IPS-15b (cell line): ENCODE data around the gene DNM3.

Experiments
- H3K27me3 ChIP-seq: one replicate; pipeline ENCODE4 v1.6.1; 2013; ENCODE audit warnings: low read length; ENCODE audit not compliant: control insufficient read depth, insufficient read depth
- H3K36me3 ChIP-seq: one replicate; pipeline ENCODE4 v1.6.1; 2013; ENCODE audit warnings: low read length; ENCODE audit not compliant: control insufficient read depth, insufficient read depth
- H3K4me1 ChIP-seq: one replicate; pipeline ENCODE4 v1.6.1; 2013; ENCODE audit warnings: mild to moderate bottlenecking, low read length; ENCODE audit not compliant: control insufficient read depth, insufficient read depth
- H3K4me3 ChIP-seq: one replicate; pipeline ENCODE4 v1.5.1; 2013; ENCODE audit warnings: low read depth, low read length
- H3K9ac ChIP-seq: one replicate; pipeline ENCODE4 v1.6.1; 2013; ENCODE audit warnings: low read depth, mild to moderate bottlenecking, low read length
- H3K9me3 ChIP-seq: one replicate; pipeline ENCODE4 v1.6.1; 2013; ENCODE audit warnings: mild to moderate bottlenecking, low read length; ENCODE audit not compliant: control insufficient read depth, insufficient read depth

The DNM3 gene

DNA sequence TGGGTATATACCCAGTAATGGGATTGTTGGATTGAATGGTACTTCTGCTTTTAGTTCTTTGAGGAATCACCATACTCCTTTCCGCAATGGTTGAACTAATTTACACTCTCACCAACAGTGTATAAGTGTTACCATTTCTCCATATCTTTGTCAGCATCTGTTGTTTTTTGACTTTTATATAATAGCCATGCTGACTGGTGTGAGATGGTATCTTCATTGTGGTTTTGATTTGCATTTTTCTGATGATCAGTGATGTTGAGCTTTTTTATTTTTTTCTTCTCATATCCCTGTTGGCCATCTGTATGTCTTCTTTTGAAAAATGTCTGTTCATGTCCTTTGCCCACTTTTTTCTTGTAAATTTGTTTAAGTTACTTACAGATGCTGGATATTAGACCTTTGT, 14.1 kb downstream of the DNM3 start:
- Histone ChIP-seq H3K4me3 (no peak overlapping the region), H3K4me1 (no peaks in the 10 kb centered on the region), H3K36me3 (no peaks in the 10 kb centered on the region), H3K27me3 (no peaks in the 10 kb centered on the region), H3K9ac (no peak overlapping the region), H3K9me3 (no peaks in the 10 kb centered on the region)

DNA sequence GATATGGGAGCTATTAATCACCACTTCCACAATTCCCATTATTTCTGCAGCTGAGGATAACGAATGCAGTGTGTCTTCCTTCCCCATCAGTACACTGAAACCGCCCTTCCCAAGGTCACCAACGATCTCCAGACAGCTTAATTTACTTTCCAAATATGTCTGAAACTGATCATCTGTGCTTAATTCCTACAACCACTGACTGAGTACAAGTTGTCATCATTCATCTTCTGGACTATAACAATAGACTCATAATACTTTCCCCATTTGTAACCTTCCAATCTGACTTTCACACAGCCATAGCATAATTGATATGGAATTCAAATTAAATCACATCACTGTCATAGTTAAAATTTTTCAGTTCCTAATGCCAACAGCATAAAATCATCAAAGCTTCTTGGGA, 17.4 kb downstream of the DNM3 start:
- no peak overlapping the region for H3K9ac ChIP-seq
- H3K4me3 ChIP-seq = no peak overlapping the region
- no peaks in the 10 kb centered on the region for H3K27me3 ChIP-seq
- no peaks in the 10 kb centered on the region for H3K4me1 ChIP-seq
- H3K9me3 ChIP-seq = no peaks in the 10 kb centered on the region
- H3K36me3 ChIP-seq = no peaks in the 10 kb centered on the region

DNA sequence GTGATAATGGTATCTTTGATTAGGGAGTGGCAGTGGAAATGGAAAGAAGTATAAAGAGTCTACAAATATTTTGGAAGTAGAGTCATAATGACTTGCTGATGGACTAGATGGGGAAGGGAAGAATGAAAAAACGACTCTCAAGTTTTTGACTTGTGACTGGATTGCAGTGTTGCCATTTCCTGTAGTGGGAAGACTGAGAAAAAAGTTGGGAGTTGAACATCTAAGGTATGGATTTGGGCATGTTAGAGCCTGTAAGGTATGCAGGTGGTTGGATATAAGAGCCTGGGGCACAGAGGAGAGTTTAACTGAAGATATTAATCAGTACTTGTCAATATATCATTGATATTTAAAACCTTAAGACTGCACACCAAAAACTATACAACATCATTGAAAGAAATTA, 19.4 kb downstream of the DNM3 start:
- Histone ChIP-seq H3K27me3 (no peaks in the 10 kb centered on the region), H3K4me1 (no peaks in the 10 kb centered on the region), H3K36me3 (no peaks in the 10 kb centered on the region), H3K9ac (no peak overlapping the region), H3K4me3 (no peak overlapping the region), H3K9me3 (no peaks in the 10 kb centered on the region)

DNA sequence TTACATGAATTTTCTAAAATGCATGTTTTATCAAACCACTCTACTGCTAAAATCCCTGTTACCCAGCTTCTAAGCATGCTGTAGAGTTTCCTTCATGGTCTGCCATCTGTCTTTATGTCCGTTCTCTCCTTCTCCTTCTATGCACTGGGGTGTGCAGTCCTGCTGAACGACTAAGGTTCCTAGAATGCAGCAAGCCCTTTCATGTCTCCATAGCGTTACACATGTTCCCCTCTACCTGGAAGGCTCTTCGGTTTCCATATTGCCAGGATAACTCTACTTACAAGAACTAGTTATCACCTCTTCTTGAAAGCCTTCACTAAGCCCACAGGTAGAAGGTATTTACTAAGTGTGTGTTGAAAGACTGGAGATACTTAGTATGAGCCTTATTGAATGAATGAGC, 22.2 kb downstream of the DNM3 start:
- H3K9me3 ChIP-seq = no peaks in the 10 kb centered on the region
- no peaks in the 10 kb centered on the region for H3K27me3 ChIP-seq
- no peak overlapping the region for H3K4me3 ChIP-seq
- no peaks in the 10 kb centered on the region for H3K36me3 ChIP-seq
- no peak overlapping the region for H3K9ac ChIP-seq
- H3K4me1 ChIP-seq = no peaks in the 10 kb centered on the region

DNA sequence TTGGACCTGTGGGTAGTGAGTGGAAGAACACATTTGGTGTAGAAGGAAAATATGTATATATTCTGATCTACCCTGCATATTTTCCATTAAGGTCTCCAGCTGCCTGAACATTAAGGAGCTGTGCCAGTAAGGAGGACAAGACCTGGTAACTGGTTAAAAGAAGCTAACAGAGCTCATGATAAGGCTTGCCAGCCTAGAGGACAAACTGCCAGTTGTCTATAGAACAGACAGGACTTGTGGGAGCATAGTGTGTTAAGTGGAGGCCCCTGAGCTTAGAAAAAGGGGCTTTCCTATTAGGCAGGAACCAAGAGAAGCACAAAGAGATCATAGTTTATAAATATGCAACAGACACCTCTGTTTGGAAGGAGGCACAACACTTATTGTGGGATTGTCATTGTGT, 23.0 kb downstream of the DNM3 start:
- Histone ChIP-seq H3K27me3 (no peaks in the 10 kb centered on the region), H3K9me3 (no peaks in the 10 kb centered on the region), H3K36me3 (no peaks in the 10 kb centered on the region), H3K9ac (no peak overlapping the region), H3K4me1 (no peaks in the 10 kb centered on the region), H3K4me3 (no peak overlapping the region)

DNA sequence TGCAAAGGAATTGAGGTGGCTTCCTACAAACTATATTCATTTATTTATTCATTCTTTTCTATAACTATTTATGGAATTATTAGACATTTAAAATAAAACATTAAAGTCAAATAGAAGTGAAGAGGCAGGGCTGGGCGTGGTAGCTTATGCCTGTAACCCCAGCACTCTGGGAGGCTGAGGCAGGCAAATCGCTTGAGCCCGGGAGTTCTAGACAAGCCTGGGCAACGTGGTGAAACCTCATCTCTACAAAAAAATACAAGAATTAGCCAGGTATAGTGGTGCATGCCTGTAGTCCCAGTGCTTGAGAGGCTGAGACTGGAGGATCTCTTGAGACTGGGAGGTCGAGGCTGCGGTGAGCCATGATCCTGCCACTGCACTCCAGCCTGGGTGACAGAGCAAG, 23.8 kb downstream of the DNM3 start:
- H3K9me3 ChIP-seq = no peaks in the 10 kb centered on the region
- H3K9ac ChIP-seq = no peak overlapping the region
- H3K36me3 ChIP-seq = no peaks in the 10 kb centered on the region
- H3K4me1 ChIP-seq = no peaks in the 10 kb centered on the region
- no peak overlapping the region for H3K4me3 ChIP-seq
- no peaks in the 10 kb centered on the region for H3K27me3 ChIP-seq

DNA sequence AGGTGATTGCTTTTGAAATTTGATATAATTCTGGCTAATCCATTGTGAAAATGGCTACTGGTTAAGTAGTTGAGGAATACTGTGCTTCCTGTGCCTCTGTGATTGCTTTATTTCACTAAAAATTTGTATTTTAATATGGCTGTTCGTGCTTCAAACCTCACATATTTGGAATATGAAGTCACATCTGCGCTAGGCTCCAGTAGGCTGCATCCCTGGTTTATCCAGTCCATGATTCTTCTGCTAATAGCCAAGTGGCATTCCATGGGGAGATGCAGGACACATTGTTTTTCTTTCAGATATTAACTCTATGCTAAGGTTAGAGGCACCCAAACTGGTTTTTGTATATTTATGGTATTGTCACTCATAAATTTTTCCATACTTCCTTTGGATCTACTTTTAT, 25.9 kb downstream of the DNM3 start:
- Histone ChIP-seq H3K9ac (no peak overlapping the region), H3K36me3 (no peaks in the 10 kb centered on the region), H3K9me3 (no peaks in the 10 kb centered on the region), H3K27me3 (no peaks in the 10 kb centered on the region), H3K4me1 (no peaks in the 10 kb centered on the region), H3K4me3 (no peak overlapping the region)

DNA sequence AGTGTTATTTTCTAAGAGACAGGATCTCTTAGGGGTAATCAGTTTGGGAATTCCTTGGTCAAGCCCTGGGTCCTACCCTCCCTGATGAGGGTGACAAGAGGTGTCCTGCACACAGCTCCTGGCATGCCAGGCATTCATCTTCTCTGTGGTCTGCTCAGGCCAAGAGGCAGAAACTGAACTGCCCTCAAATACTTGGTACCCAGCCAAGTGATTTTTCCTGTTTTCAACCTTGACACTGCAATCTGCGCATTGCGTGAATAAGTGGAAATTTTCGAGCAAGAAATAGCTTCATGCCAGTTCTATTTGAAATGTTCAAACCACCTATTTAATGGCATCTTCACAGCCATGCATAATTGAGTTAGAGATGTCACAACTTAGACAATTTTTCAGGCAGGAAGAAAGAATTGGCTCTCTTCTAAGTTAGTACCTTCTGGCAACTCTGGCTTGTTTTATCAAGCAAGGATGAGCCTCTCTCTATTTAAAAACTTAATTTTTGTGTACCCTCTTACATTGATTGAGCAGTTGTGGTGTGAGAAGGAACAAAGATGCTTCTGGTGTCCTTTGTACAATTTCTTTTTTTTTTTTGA, 27.0 kb downstream of the DNM3 start:
- no peaks in the 10 kb centered on the region for H3K9me3 ChIP-seq
- no peaks in the 10 kb centered on the region for H3K36me3 ChIP-seq
- no peak overlapping the region for H3K9ac ChIP-seq
- no peak overlapping the region for H3K4me3 ChIP-seq
- H3K4me1 ChIP-seq = no peaks in the 10 kb centered on the region
- no peaks in the 10 kb centered on the region for H3K27me3 ChIP-seq

DNA sequence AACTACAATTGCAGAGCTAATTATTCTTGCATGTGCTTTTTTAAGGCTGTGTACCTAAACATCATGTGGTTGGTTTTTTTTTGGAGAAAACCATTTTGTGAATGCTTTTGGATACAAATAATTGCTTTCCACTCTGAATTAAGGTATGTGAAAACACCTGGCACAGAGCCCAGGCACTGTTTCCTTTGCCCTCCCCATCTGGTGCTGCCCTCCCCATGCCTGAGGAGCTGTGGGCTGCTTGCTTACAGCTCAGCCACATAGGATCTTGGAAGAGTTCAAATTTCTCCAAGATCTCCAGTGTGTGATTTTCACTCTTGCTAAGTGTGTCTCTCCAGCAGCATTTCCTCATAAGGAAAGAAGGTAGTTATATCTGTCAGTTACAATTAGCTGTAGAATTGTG, 27.8 kb downstream of the DNM3 start:
- Histone ChIP-seq H3K9me3 (no peaks in the 10 kb centered on the region), H3K9ac (no peak overlapping the region), H3K4me1 (no peaks in the 10 kb centered on the region), H3K27me3 (no peaks in the 10 kb centered on the region), H3K4me3 (no peak overlapping the region), H3K36me3 (no peaks in the 10 kb centered on the region)

DNA sequence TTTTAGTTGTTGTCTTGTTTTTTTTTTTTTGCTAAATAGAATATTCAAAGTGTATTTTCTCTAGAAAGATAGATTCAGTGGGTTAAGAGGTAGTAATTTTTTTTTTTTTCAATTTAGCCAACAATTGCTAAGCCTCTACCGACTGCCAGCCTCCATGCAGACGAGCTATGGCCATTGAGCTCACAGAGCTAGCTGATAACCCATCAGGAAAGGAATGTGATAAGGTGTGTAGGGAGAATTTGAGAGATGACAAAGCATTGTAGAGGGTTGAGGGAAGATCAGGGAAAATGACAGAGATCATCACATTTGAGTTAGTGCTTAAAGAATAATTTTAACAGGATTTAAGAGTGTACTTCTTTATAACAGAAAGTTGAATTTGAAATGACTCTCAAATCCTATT, 30.6 kb downstream of the DNM3 start:
- no peaks in the 10 kb centered on the region for H3K27me3 ChIP-seq
- no peak overlapping the region for H3K4me3 ChIP-seq
- no peaks in the 10 kb centered on the region for H3K36me3 ChIP-seq
- H3K9me3 ChIP-seq = no peaks in the 10 kb centered on the region
- H3K4me1 ChIP-seq = no peaks in the 10 kb centered on the region
- H3K9ac ChIP-seq = no peak overlapping the region

DNA sequence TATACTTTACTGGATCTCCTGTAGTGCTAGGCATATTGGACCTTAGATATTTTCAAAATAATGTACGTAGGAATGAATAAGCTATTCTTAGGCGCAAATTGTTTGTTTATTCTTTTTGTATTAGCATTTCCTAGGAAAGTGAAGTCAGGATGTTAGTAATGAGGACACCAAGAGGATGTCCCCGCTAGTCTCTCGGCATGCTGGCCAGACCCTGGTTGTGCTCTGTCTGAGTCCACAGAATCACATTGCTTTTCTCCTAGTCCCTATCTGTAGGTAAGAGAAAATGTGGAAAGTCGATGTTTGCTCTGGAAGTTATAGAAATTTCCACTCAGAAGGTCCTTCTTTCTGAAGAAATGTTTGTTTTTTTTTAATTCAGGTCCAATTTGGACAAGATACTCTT, 31.1 kb downstream of the DNM3 start:
- Histone ChIP-seq H3K9me3 (no peaks in the 10 kb centered on the region), H3K27me3 (no peaks in the 10 kb centered on the region), H3K4me1 (no peaks in the 10 kb centered on the region), H3K36me3 (no peaks in the 10 kb centered on the region), H3K4me3 (no peak overlapping the region), H3K9ac (no peak overlapping the region)

DNA sequence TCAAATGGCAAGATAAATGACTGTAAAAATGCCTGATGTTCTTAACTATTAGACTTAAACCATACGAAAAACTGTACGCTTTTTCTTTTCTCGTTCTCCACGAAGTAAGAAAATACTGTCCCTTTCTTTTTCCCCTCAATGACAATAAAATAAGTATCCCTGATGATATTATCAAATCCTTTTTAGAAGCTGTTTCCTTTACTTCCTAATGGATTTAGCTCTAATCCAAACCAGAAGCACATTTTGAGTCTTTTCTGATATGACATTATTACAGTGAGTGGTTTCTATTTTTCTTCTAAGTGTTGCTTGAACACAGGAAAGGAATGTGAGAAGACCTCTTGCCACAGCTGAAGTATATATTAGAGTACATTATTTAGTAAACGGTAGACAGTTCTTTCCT, 32.4 kb downstream of the DNM3 start:
- H3K4me3 ChIP-seq = no peak overlapping the region
- no peaks in the 10 kb centered on the region for H3K36me3 ChIP-seq
- no peak overlapping the region for H3K9ac ChIP-seq
- no peaks in the 10 kb centered on the region for H3K4me1 ChIP-seq
- H3K27me3 ChIP-seq = no peaks in the 10 kb centered on the region
- no peaks in the 10 kb centered on the region for H3K9me3 ChIP-seq

DNA sequence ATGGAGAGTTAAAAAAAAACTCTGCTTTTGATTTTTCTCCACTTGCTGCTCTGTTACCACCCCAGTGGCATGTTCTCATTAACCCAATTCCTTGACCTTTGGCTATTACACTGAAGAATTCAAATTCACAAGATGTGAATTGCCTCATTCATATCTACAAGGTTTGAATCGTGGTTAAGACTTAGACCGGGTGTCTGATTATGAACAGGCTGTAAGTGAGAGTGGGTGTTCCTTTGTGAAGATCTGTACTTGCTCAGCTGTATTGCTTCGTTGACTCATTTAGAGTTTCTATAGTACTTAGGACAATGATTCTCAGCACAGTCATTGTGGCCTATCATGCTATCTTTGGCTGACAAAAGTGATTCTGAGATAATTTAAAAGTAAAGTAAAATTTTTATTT, 36.4 kb downstream of the DNM3 start:
- Histone ChIP-seq H3K36me3 (no peaks in the 10 kb centered on the region), H3K9ac (no peak overlapping the region), H3K9me3 (no peaks in the 10 kb centered on the region), H3K4me1 (no peaks in the 10 kb centered on the region), H3K4me3 (no peak overlapping the region), H3K27me3 (no peaks in the 10 kb centered on the region)
